Panc1 (cell line): ENCODE measurements around the gene PIGU. TPM values are rescaled to one million over a fixed set of nuclear protein-coding genes. Genes with fewer than 3 reads are reported as not detected.

Experiments used
- ATAC-seq: fragments of 200-7000 bp; cut with Tn5 transposase; 2 replicates; pipeline ENCODE4 v1.9.1; 2020; ENCODE audit warnings: mild to moderate bottlenecking, moderate library complexity
- BruUV-seq: library from RNA; stranded (reverse); fragments of 400-500 nt; replicated peaks from 2 replicates; lab custom pipeline; 2021; lab: Mats Ljungman, UMichigan
- CTCF ChIA-PET: fragments of 300-600 bp; sonication (Branson Sonifier 250); formaldehyde crosslinking; loops from one replicate; lab custom pipeline; 2022; ENCODE audit warnings: antibody characterized with exemption; lab: Charles Lee
- POLR2A ChIA-PET: fragments of 300-600 bp; sonication (Branson Sonifier 250); formaldehyde crosslinking; loops from one replicate; lab custom pipeline; 2022; ENCODE audit warnings: antibody characterized with exemption; lab: Charles Lee
- DNase-seq: peaks from one replicate; pipeline ENCODE4 v3.0.0-alpha.2; 2010; ENCODE audit warnings: low read depth, low spot score
- H3K27ac ChIP-seq: 2 replicates; pipeline ENCODE4 v1.5.1; 2011; ENCODE audit warnings: mild to moderate bottlenecking, low read length, inconsistent platforms
- H3K27me3 ChIP-seq: fragments of 200-500 bp; sonication (Bioruptor generic); 2 replicates; pipeline ENCODE4 v1.6.0; 2014; ENCODE audit warnings: low read length, inconsistent platforms; ENCODE audit not compliant: control insufficient read depth, insufficient read depth
- H3K36me3 ChIP-seq: fragments of 200-500 bp; sonication (Bioruptor generic); 2 replicates; pipeline ENCODE4 v1.5.1; 2014; ENCODE audit warnings: inconsistent platforms, mild to moderate bottlenecking, low read length, moderate library complexity; ENCODE audit not compliant: control insufficient read depth, insufficient read depth
- H3K4me1 ChIP-seq: 2 replicates; pipeline ENCODE4 v1.5.1; 2011; ENCODE audit warnings: inconsistent platforms, mild to moderate bottlenecking, low read length, moderate library complexity; ENCODE audit not compliant: control insufficient read depth, insufficient read depth
- H3K4me3 ChIP-seq, 2 experiments: 2 replicates each; pipeline ENCODE4 v1.5.1; 2011 to 2012; ENCODE audit warnings: low read depth in 2 of 2, low read length in 2 of 2, mild to moderate bottlenecking in 2 of 2, inconsistent platforms in 1 of 2, moderate library complexity in 1 of 2
- H3K9me3 ChIP-seq: fragments of 200-500 bp; sonication (Bioruptor generic); 2 replicates; pipeline ENCODE4 v1.5.1; 2014; ENCODE audit warnings: low read depth, mild to moderate bottlenecking, inconsistent platforms, low read length, moderate library complexity; ENCODE audit not compliant: control insufficient read depth, insufficient read depth
- POLR2AphosphoS5 ChIP-seq: IDR thresholded peaks from 2 replicates; pipeline ENCODE4 v1.6.1; 2012; ENCODE audit warnings: mild to moderate bottlenecking, low read depth, low read length, moderate library complexity
- REST ChIP-seq, 2 experiments: IDR thresholded peaks; 2 replicates each; pipeline ENCODE4 v1.6.1; 2011 to 2012; ENCODE audit warnings: low read depth in 2 of 2, control low read depth in 1 of 2, low read length in 1 of 2, mild to moderate bottlenecking in 1 of 2, moderate library complexity in 1 of 2; ENCODE audit not compliant: insufficient read depth in 1 of 2
- SIN3A ChIP-seq: IDR thresholded peaks from 2 replicates; pipeline ENCODE4 v1.6.1; 2012; ENCODE audit warnings: low read depth, mild to moderate bottlenecking, low read length, moderate library complexity, borderline replicate concordance; ENCODE audit not compliant: insufficient read depth
- TCF7L2 ChIP-seq: IDR thresholded peaks from 2 replicates; pipeline ENCODE4 v1.6.1; 2011; ENCODE audit warnings: mild to moderate bottlenecking, low read depth, low read length, inconsistent platforms
- in situ Hi-C: cut with HindIII; loops from 2 replicates; pipeline ENCODE4 v1.10.0; 2016; ENCODE audit warnings: low sequenced_read_pairs, low pct_unique_long_range_greater_than_20kb
- intact Hi-C: fragments of 100-400 bp; cut with micrococcal nuclease; formaldehyde crosslinking; loops from one replicate; pipeline ENCODE4 v1.10.0; 2022; ENCODE audit not compliant: unreplicated experiment
- total RNA-seq: library from RNA; stranded (reverse); gene quantifications from one replicate; pipeline ENCODE4 v1.2.1, GENCODE V29; 2021; ENCODE audit not compliant: unreplicated experiment
- TF ChIP-seq, protein P1 (sequence below): fragments of 450-650 bp; IDR thresholded peaks from 2 replicates; pipeline ENCODE4 v1.5.1; 2017; ENCODE audit warnings: mild to moderate bottlenecking

Gene PIGU
- total RNA-seq, 1 experiment from 2014 or later = 22.9 TPM

DNA sequence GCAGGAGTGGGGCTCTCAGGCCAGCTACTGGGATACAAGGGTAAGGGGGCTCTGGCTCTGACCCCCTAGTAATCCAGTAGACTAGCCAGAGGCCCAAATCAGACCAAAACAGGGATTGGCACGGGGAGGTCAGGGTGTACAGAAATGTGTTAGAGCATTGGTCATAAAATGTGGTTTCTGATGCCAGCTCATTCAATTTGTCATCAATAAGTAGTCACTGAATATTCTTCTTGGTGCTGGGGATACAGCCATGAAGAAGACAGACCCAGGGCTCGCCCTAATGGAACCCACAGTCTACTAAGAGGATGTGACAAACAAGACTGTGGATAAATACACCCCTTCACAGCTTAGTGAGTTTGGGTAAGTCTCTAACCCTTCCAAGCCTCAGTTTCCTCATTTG lies 107.3 kb downstream of the PIGU start:
- ChIA-PET POLR2A (no interaction called here), CTCF (no interaction called here)
- intact Hi-C loops (loop anchor here (10.0 kb wide), 1 partner anchor 135 kb away; the partner anchor contains the start of gene TP53INP2), in situ Hi-C loops (no loop called here)
- no peaks in the 10 kb centered on the region for H3K4me1 ChIP-seq
- H3K9me3 ChIP-seq = no peaks in the 10 kb centered on the region
- no peak overlapping the region for H3K27ac ChIP-seq
- H3K27me3 ChIP-seq = no peaks in the 10 kb centered on the region
- no TSS peak for BruUV-seq
- no peak for ATAC-seq
- no peaks in the 10 kb centered on the region; the same call in 1 of the 2 replicates for H3K36me3 ChIP-seq
- TF ChIP-seq TCF7L2 = no peak
- TF ChIP-seq SIN3A = no peak
- no peak overlapping the region for H3K4me3 ChIP-seq
- DNase-seq = no peak

DNA sequence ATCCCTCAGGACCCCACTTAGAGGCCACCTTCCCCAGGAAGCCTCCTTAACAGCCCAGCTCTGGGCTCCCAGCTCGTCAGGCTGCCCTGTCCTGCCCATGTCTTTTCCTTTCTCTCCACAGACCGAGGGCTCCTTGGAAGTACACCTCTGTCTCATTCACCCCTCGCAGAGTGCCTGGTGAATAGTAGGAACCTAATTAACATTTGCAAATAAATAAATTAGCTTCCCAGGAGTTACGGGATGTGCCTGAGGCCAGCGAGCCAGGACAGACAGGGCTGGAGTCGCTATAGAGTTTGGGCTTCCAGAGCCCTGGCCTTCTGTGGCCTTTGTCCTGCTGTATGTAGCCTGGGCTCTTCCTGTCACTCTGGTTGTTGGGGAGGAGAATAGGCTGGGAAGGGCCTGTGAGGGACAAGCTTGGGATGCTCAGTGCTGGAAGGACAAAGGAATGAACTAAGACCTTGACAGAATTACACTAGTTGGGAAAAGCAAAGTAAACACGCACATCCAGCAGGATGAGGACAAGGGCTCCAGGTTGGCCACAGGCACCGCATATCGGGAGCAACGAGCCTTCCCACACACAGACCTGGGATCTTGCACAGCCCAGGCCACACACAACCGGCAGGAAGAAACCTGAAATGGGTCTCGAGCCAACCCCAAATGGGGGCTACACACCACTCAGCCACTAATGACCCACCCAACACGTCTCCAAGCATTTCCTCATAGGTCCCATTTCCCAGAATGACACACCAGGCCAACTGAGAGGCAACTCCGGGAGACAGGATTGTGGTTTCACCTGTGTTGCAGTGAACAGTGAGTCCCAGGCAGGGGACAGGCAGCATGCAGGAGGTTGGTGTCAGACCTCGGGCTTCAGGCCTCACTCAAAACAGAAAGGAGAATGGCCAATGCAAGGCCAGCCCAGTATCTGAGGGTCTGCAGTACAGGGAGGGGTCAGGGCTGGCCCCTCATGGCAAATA lies 108.7 kb downstream of the PIGU start:
- Histone ChIP-seq H3K4me1 (no peaks in the 10 kb centered on the region), H3K27me3 (no peaks in the 10 kb centered on the region), H3K9me3 (no peaks in the 10 kb centered on the region), H3K4me3 (no peak overlapping the region), H3K36me3 (no peaks in the 10 kb centered on the region; the same call in 1 of the 2 replicates), H3K27ac (no peak overlapping the region)
- DNase-seq (no peak), ATAC-seq (no peak)
- intact Hi-C loops (loop anchor here (10.0 kb wide), 1 partner anchor 137 kb away; the partner anchor contains the start of gene TP53INP2), in situ Hi-C loops (no loop called here)
- ChIA-PET POLR2A (interaction anchor here (0.6 kb wide), 2 partner anchors 159 to 171 kb away, joined by 5 to 6 read pairs; no protein-coding TSS in a partner anchor), CTCF (interaction anchor here (0.5 kb wide), 1 partner anchor 275 kb away, joined by 9 read pairs; no protein-coding TSS in a partner anchor)
- no peak for TF ChIP-seq TCF7L2
- TF ChIP-seq, protein P1, sequence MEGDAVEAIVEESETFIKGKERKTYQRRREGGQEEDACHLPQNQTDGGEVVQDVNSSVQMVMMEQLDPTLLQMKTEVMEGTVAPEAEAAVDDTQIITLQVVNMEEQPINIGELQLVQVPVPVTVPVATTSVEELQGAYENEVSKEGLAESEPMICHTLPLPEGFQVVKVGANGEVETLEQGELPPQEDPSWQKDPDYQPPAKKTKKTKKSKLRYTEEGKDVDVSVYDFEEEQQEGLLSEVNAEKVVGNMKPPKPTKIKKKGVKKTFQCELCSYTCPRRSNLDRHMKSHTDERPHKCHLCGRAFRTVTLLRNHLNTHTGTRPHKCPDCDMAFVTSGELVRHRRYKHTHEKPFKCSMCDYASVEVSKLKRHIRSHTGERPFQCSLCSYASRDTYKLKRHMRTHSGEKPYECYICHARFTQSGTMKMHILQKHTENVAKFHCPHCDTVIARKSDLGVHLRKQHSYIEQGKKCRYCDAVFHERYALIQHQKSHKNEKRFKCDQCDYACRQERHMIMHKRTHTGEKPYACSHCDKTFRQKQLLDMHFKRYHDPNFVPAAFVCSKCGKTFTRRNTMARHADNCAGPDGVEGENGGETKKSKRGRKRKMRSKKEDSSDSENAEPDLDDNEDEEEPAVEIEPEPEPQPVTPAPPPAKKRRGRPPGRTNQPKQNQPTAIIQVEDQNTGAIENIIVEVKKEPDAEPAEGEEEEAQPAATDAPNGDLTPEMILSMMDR = no peak
- TF ChIP-seq POLR2AphosphoS5 = no peak
- TF ChIP-seq SIN3A = no peak
- TF ChIP-seq REST (IDR thresholded peaks at IDR 0.05; ENCODE audit: insufficient read depth in 1 of 2, low read depth in 2 of 2, low read length in 1 of 2) = no peak
- no TSS peak for BruUV-seq
